GM12878 (cell line): ENCODE measurements around the gene FGGY. TPM values are rescaled to one million over a fixed set of nuclear protein-coding genes. Genes with fewer than 3 reads are reported as not detected.

Experiments used
- ATAC-seq: fragments of 200-7000 bp; cut with Tn5 transposase; 3 replicates; pipeline ENCODE4 v1.9.1; 2020; ENCODE audit warnings: mild to moderate bottlenecking, moderate library complexity
- BruUV-seq: library from RNA; stranded (reverse); fragments of 400-500 nt; replicated peaks from 2 replicates; lab custom pipeline; 2021; lab: Mats Ljungman, UMichigan
- CTCF ChIA-PET: fragments of 300-600 bp; sonication (Branson Sonifier 250); formaldehyde crosslinking; extraction: SDS; loops from one replicate; lab custom pipeline; 2021; ENCODE audit warnings: inconsistent platforms; lab: Yijun Ruan, JAX
- POLR2A ChIA-PET: fragments of 350-600 bp; formaldehyde crosslinking; extraction: SDS; loops from one replicate; lab custom pipeline; 2021; ENCODE audit warnings: inconsistent platforms; lab: Charles Lee
- RAD21 ChIA-PET: fragments of 300-600 bp; sonication (Branson Sonifier 250); formaldehyde crosslinking; loops from one replicate; lab custom pipeline; 2023; ENCODE audit warnings: antibody characterized with exemption; ENCODE audit not compliant: unreplicated experiment; lab: Charles Lee
- SMC1A ChIA-PET: fragments of 300-600 bp; sonication (Branson Sonifier 250); formaldehyde crosslinking; loops from one replicate; lab custom pipeline; 2023; ENCODE audit not compliant: unreplicated experiment, uncharacterized antibody; lab: Charles Lee
- DNase-seq: peaks from one replicate; pipeline ENCODE4 v3.0.0-alpha.2; 2011; ENCODE audit warnings: low read depth, low spot score
- FAIRE-seq: peaks from 3 replicates; lab custom pipeline; 2011; peaks lifted over from hg19 to GRCh38; lab: Jason Lieb, UNC
- H2AFZ ChIP-seq: 2 replicates; pipeline ENCODE4 v1.6.0; 2011; ENCODE audit warnings: low read depth, low read length, control low read depth; ENCODE audit not compliant: control insufficient read depth
- H3K27ac ChIP-seq: 2 replicates; pipeline ENCODE4 v1.5.1; 2011; ENCODE audit warnings: control low read depth; ENCODE audit not compliant: control insufficient read depth, insufficient read depth
- H3K27me3 ChIP-seq, 2 experiments: replicated peaks in 1 of 2; 2 replicates each; pipeline versions ENCODE4 v1.6.0 to v1.6.1; 2011; ENCODE audit warnings: low read length in 1 of 2; ENCODE audit not compliant: control insufficient read depth in 2 of 2, insufficient read depth in 2 of 2
- H3K36me3 ChIP-seq, 2 experiments: 2 replicates each; pipeline ENCODE4 v1.5.1; 2011; ENCODE audit warnings: low read length in 1 of 2; ENCODE audit not compliant: control insufficient read depth in 2 of 2, insufficient read depth in 2 of 2
- H3K4me1 ChIP-seq: 2 replicates; pipeline ENCODE4 v1.6.1; 2011; ENCODE audit warnings: mild to moderate bottlenecking, low read length, moderate library complexity, mixed read lengths; ENCODE audit not compliant: control insufficient read depth, insufficient read depth
- H3K4me2 ChIP-seq: 2 replicates; pipeline ENCODE4 v1.6.0; 2011; ENCODE audit warnings: control low read depth; ENCODE audit not compliant: control insufficient read depth, insufficient read depth
- H3K4me3 ChIP-seq: fragments of 200-600 bp; sonication (generic); 2 replicates; pipeline ENCODE4 v1.5.1; 2016
- H3K79me2 ChIP-seq: 2 replicates; pipeline ENCODE4 v1.6.0; 2011; ENCODE audit warnings: low read length; ENCODE audit not compliant: control insufficient read depth, insufficient read depth
- H3K9ac ChIP-seq: 2 replicates; pipeline ENCODE4 v1.8.0; 2011; ENCODE audit warnings: low read length, control low read depth, mixed read lengths; ENCODE audit not compliant: control insufficient read depth, insufficient read depth
- H3K9me3 ChIP-seq: replicated peaks from 3 replicates; pipeline ENCODE4 v1.5.1; 2011; ENCODE audit warnings: mild to moderate bottlenecking, low read length; ENCODE audit not compliant: control insufficient read depth, insufficient read depth
- H4K20me1 ChIP-seq: 2 replicates; pipeline ENCODE4 v1.6.0; 2011; ENCODE audit not compliant: control insufficient read depth, insufficient read depth
- BCL3 ChIP-seq: IDR thresholded peaks from 2 replicates; pipeline ENCODE4 v1.6.1; 2011; ENCODE audit warnings: borderline replicate concordance, low read depth, mild to moderate bottlenecking, moderate library complexity, low read length; ENCODE audit not compliant: insufficient read depth, poor library complexity, severe bottlenecking
- CEBPB ChIP-seq, 2 experiments: fragments of 150-350 bp in 1 of 2; IDR thresholded peaks; 2 replicates each; pipeline ENCODE4 v1.6.1; 2012 to 2014; ENCODE audit warnings: low read depth in 2 of 2, low read length in 2 of 2, borderline replicate concordance in 1 of 2, inconsistent platforms in 1 of 2
- CHD2 ChIP-seq: IDR thresholded peaks from 2 replicates; pipeline ENCODE4 v1.6.1; 2011; ENCODE audit warnings: low read depth, low read length, improper control_type of control experiment, borderline replicate concordance
- CREM ChIP-seq: IDR thresholded peaks from 2 replicates; pipeline ENCODE4 v1.6.1; 2014; ENCODE audit warnings: antibody characterized with exemption, low read depth
- FOS ChIP-seq: IDR thresholded peaks from 3 replicates; pipeline ENCODE4 v1.6.1; 2011; ENCODE audit warnings: borderline replicate concordance; ENCODE audit not compliant: insufficient read length; ENCODE audit errors: extremely low read depth
- HDAC2 ChIP-seq: fragments of 200-600 bp; sonication (generic); IDR thresholded peaks from 2 replicates; pipeline ENCODE4 v1.6.1; 2017
- IRF3 ChIP-seq: fragments of 450-650 bp; IDR thresholded peaks from 2 replicates; pipeline ENCODE4 v1.6.1; 2014; ENCODE audit warnings: mild to moderate bottlenecking
- NFIC ChIP-seq: IDR thresholded peaks from 2 replicates; pipeline ENCODE4 v1.6.1; 2012; ENCODE audit warnings: low read depth, mild to moderate bottlenecking, inconsistent platforms, low read length, moderate library complexity
- NRF1 ChIP-seq: conservative IDR thresholded peaks from 2 replicates; pipeline ENCODE4 v1.6.1; 2011; ENCODE audit warnings: mild to moderate bottlenecking, low read depth, low read length, improper control_type of control experiment
- RB1 ChIP-seq: fragments of 450-650 bp; formaldehyde crosslinking; IDR thresholded peaks from 2 replicates; pipeline ENCODE4 v1.6.1; 2017; ENCODE audit warnings: mild to moderate bottlenecking, borderline replicate concordance
- SIN3A ChIP-seq: IDR thresholded peaks from 2 replicates; pipeline ENCODE4 v1.6.1; 2012; ENCODE audit warnings: low read depth, low read length, improper control_type of control experiment
- STAT3 ChIP-seq: IDR thresholded peaks from 2 replicates; pipeline ENCODE4 v1.6.1; 2011; ENCODE audit warnings: low read depth, low read length, improper control_type of control experiment
- SUZ12 ChIP-seq: fragments of 200-600 bp; sonication (generic); IDR thresholded peaks from one replicate; pipeline ENCODE4 v1.6.1; 2018; ENCODE audit warnings: antibody characterized with exemption, mild to moderate bottlenecking; ENCODE audit not compliant: unreplicated experiment
- ZZZ3 ChIP-seq: IDR thresholded peaks from 2 replicates; pipeline ENCODE4 v1.6.1; 2011; ENCODE audit warnings: low read depth; ENCODE audit not compliant: control insufficient read depth, insufficient read length
- whole genome bisulfite sequencing: methylation state at CpG from one replicate; pipeline ENCODE4 v1.1.6; 2016; ENCODE audit warnings: low lambda C conversion rate; ENCODE audit not compliant: insufficient replicate concordance, insufficient coverage; ENCODE audit errors: missing lambda C conversion rate; 5-methylcytosine and 5-hydroxymethylcytosine counted together
- in situ Hi-C: fragments of 300-500 bp; cut with MboI; formaldehyde crosslinking; loops from 9 replicates; pipeline ENCODE4 v1.14.3; 2018; ENCODE audit warnings: mixed read lengths
- intact Hi-C: fragments of 100-400 bp; cut with micrococcal nuclease; formaldehyde crosslinking; loops from one replicate; pipeline ENCODE4 v1.14.2; 2022; ENCODE audit not compliant: unreplicated experiment
- polyA plus RNA-seq, 11 experiments: library from polyadenylated mRNA; depleted of rRNA in 4 of 11; unstranded in 6 of 11; stranded (reverse) in 5 of 11; fragments of >200 nt; fragmentation: Nextera tagmentation in 4 of 11; fragmentation: Illumina TruSeq in 1 of 11; extraction: Ambion mirVana in 4 of 11; extraction: Trizol in 1 of 11; gene quantifications; 1 replicate in 1 of 11; 2 replicates in 10 of 11; pipeline versions ENCODE4 v1.2.1 to v1.2.3, GENCODE V29; 2011 to 2016; ENCODE audit warnings: inconsistent platforms in 2 of 11, missing spikeins in 2 of 11, low read depth in 1 of 11
- total RNA-seq, 4 experiments: library from RNA; depleted of rRNA in 3 of 4; stranded (reverse); fragments of >200 nt in 3 of 4; fragmentation: Illumina TruSeq in 1 of 4; extraction: Trizol in 1 of 4; gene quantifications; 2 replicates each; pipeline versions ENCODE4 v1.2.1 to v1.2.3, GENCODE V29; 2013 to 2021

Gene FGGY
- total and polyA plus RNA-seq, 10 of the 15 experiments (the other 5 are each of a cell fraction or from before 2014, with no cell fraction given) = 6.2 to 11.9 (median 7.5) TPM

- DNase-seq = no peak
- RAD21 ChIA-PET = no interaction called here
- TF ChIP-seq FOS = no peak
- TF ChIP-seq STAT3 = no peak
- no peak for TF ChIP-seq HDAC2
- TF ChIP-seq CREM = no peak
- TF ChIP-seq, all 136 proteins: peak for 0
These were observed 215.8 kb downstream of the FGGY start for GRCh38 chr1:59512702-59513101.

GRCh38 chr1:59514061-59514909, 217.4 kb downstream of the FGGY start:
- SMC1A ChIA-PET = no interaction called here
- CTCF ChIA-PET = no interaction called here
- H2AFZ ChIP-seq = no peak overlapping the region
- RAD21 ChIA-PET = no interaction called here
- H3K4me2 ChIP-seq = no peak overlapping the region
- FAIRE-seq = no peak
- no peak overlapping the region for H3K9ac ChIP-seq
- H3K27me3 ChIP-seq = no peaks in the 10 kb centered on the region
- H3K27ac ChIP-seq = no peak overlapping the region
- 86% methylated on average over 11 of the region's 11 CpGs for WGBS
- DNase-seq = no peak
- no peaks in the 10 kb centered on the region for H3K79me2 ChIP-seq
- no peaks in the 10 kb centered on the region for H3K36me3 ChIP-seq
- no peaks in the 10 kb centered on the region for H3K4me1 ChIP-seq
- no TSS peak for BruUV-seq
- in situ Hi-C loops = no loop called here
- H3K4me3 ChIP-seq = no peak overlapping the region
- no peaks in the 10 kb centered on the region for H3K9me3 ChIP-seq
- ATAC-seq = no peak
- POLR2A ChIA-PET = no interaction called here
- intact Hi-C loops = no loop called here
- no peaks in the 10 kb centered on the region for H4K20me1 ChIP-seq
- TF ChIP-seq NRF1 = no peak
- TF ChIP-seq IRF3 = no peak
- no peak for TF ChIP-seq CHD2
- no peak for TF ChIP-seq CEBPB (IDR thresholded peaks at IDR 0.05; ENCODE audit: borderline replicate concordance in 1 of 2, low read depth in 2 of 2, low read length in 2 of 2)
- no peak for TF ChIP-seq ZZZ3
- no peak for TF ChIP-seq NFIC
- no peak for TF ChIP-seq RB1
- TF ChIP-seq SIN3A = no peak
- no peak for TF ChIP-seq SUZ12
- TF ChIP-seq BCL3 = no peak

More at GRCh38 chr1:59512702-59513101, 215.8 kb downstream of the FGGY start:
- no TSS peak for BruUV-seq
- POLR2A ChIA-PET = interaction anchor here (1.1 kb wide), 1 partner anchor 79 kb away, joined by 3 read pairs; no protein-coding TSS in a partner anchor
- Histone ChIP-seq H3K9me3 (no peaks in the 10 kb centered on the region), H3K79me2 (no peaks in the 10 kb centered on the region), H2AFZ (no peak overlapping the region), H3K27me3 (no peaks in the 10 kb centered on the region), H3K4me1 (no peaks in the 10 kb centered on the region), H3K4me3 (no peak overlapping the region), H3K36me3 (no peaks in the 10 kb centered on the region), H4K20me1 (no peaks in the 10 kb centered on the region), H3K27ac (no peak overlapping the region), H3K9ac (no peak overlapping the region), H3K4me2 (no peak overlapping the region)
- in situ Hi-C loops (no loop called here), intact Hi-C loops (no loop called here)
- SMC1A ChIA-PET = interaction anchor here (1.8 kb wide), 1 partner anchor 10 kb away, joined by 5 read pairs; no protein-coding TSS in a partner anchor
- FAIRE-seq (no peak), ATAC-seq (no peak)
- CTCF ChIA-PET = interaction anchor here (0.5 kb wide), 1 partner anchor 81 kb away, joined by 3 read pairs; no protein-coding TSS in a partner anchor
- WGBS = 100% methylated on average over 1 of the region's 1 CpG
